CD4-positive, alpha-beta memory T cell (primary cell): ENCODE measurements around the gene CD1C. TPM values are rescaled to one million over a fixed set of nuclear protein-coding genes. Genes with fewer than 3 reads are reported as not detected.

ENCODE experiments used
- CTCF ChIA-PET: fragments of 350-600 bp; sonication (Branson Sonifier 250); formaldehyde crosslinking; loops from one replicate; lab custom pipeline; 2021; ENCODE audit warnings: inconsistent platforms; ENCODE audit not compliant: partially characterized antibody; lab: Charles Lee
- POLR2A ChIA-PET: fragments of 350-600 bp; sonication (Branson Sonifier 250); formaldehyde crosslinking; loops from one replicate; lab custom pipeline; 2021; ENCODE audit not compliant: partially characterized antibody; lab: Charles Lee
- DNase-seq, 5 donors: peaks; one replicate each; pipeline versions ENCODE4 v3.0.0 to v3.0.0-alpha.2; 2020 to 2022; ENCODE audit warnings: mixed read lengths in 1 of 5
- H3K27ac ChIP-seq: one replicate; pipeline ENCODE4 v1.7.0; 2013; ENCODE audit warnings: low read depth, low read length
- H3K27me3 ChIP-seq: 2 replicates; pipeline ENCODE4 v1.7.0; 2013; ENCODE audit warnings: mild to moderate bottlenecking, low read length, moderate library complexity; ENCODE audit not compliant: insufficient read depth
- H3K36me3 ChIP-seq: 2 replicates; pipeline ENCODE4 v1.7.0; 2013; ENCODE audit warnings: mild to moderate bottlenecking, low read length, moderate library complexity; ENCODE audit not compliant: insufficient read depth
- H3K4me1 ChIP-seq: 2 replicates; pipeline ENCODE4 v1.7.0; 2013; ENCODE audit warnings: mild to moderate bottlenecking, low read length, moderate library complexity; ENCODE audit not compliant: insufficient read depth
- H3K4me3 ChIP-seq, 2 donors: one replicate each; pipeline ENCODE4 v1.7.0; 2013; ENCODE audit warnings: low read length in 2 of 2, mild to moderate bottlenecking in 1 of 2
- H3K9me3 ChIP-seq, 2 donors: one replicate each; pipeline ENCODE4 v1.7.0; 2013; ENCODE audit warnings: low read length in 2 of 2, control low read depth in 1 of 2; ENCODE audit not compliant: control insufficient read depth in 1 of 2
- H3K27ac Mint-ChIP-seq, 7 donors: one replicate each; pipeline ENCODE4 v1.8.0; 2020 to 2021; ENCODE audit warnings: mixed read lengths in 7 of 7, mild to moderate bottlenecking in 6 of 7, inconsistent platforms in 3 of 7, moderate library complexity in 3 of 7
- H3K27me3 Mint-ChIP-seq, 2 donors: one replicate each; pipeline ENCODE4 v1.8.0; 2020 to 2021; ENCODE audit warnings: mixed read lengths in 2 of 2
- H3K36me3 Mint-ChIP-seq, 2 donors: one replicate each; pipeline ENCODE4 v1.8.0; 2020 to 2021; ENCODE audit warnings: mixed read lengths in 2 of 2, inconsistent platforms in 1 of 2, mild to moderate bottlenecking in 1 of 2
- H3K4me1 Mint-ChIP-seq, 4 donors: one replicate each; pipeline ENCODE4 v1.8.0; 2020 to 2021; ENCODE audit warnings: mixed read lengths in 4 of 4, mild to moderate bottlenecking in 1 of 4
- H3K4me3 Mint-ChIP-seq, 8 donors: one replicate each; pipeline ENCODE4 v1.8.0; 2020 to 2021; ENCODE audit warnings: mixed read lengths in 8 of 8, mild to moderate bottlenecking in 7 of 8, moderate library complexity in 6 of 8, inconsistent platforms in 3 of 8
- H3K9me3 Mint-ChIP-seq, 8 donors: one replicate each; pipeline ENCODE4 v1.8.0; 2020 to 2021; ENCODE audit warnings: mixed read lengths in 8 of 8, mild to moderate bottlenecking in 5 of 8, inconsistent platforms in 3 of 8, moderate library complexity in 1 of 8
- intact Hi-C: fragments of 100-400 bp; cut with micrococcal nuclease; formaldehyde crosslinking; loops from one replicate; pipeline ENCODE4 v1.15.1; 2023
- polyA plus RNA-seq, 2 donors: library from polyadenylated mRNA; unstranded; fragments of 300-500 nt; fragmentation: Illumina TruSeq; gene quantifications; one replicate each; pipeline ENCODE4 v1.2.3, GENCODE V29; 2021
- total RNA-seq, 2 experiments: library from RNA; stranded (reverse); gene quantifications; one replicate each; pipeline ENCODE4 v1.2.3, GENCODE V29; 2021

CD1C gene
- total and polyA plus RNA-seq, 4 experiments from 2014 or later: 1.0 TPM; not detected in 3

GRCh38 chr1:158323866-158324265 is 34.1 kb downstream of the CD1C start:
- Histone ChIP-seq H3K4me3 (no peak overlapping the region), H3K9me3 (no peaks in the 10 kb centered on the region), H3K27me3 (no peaks in the 10 kb centered on the region), H3K36me3 (no peaks in the 10 kb centered on the region), H3K27ac (no peak overlapping the region), H3K4me1 (no peaks in the 10 kb centered on the region)
- Mint-ChIP-seq H3K9me3 (peaks cover 0 to 13% (median 5%) of the 10 kb centered on the region in 8 donors), H3K4me1 (no peaks in the 10 kb centered on the region), H3K27me3 (peaks cover 11 to 18% of the 10 kb centered on the region in 2 donors), H3K4me3 (no peak overlapping the region), H3K27ac (no peak overlapping the region), H3K36me3 (peaks cover 0 to 1% of the 10 kb centered on the region in 2 donors)
- DNase-seq: no peak
- intact Hi-C loops: no loop called here
- ChIA-PET CTCF (no interaction called here), POLR2A (no interaction called here)

GRCh38 chr1:158324395-158324794 is 34.7 kb downstream of the CD1C start:
- Mint-ChIP-seq H3K4me3 (no peak overlapping the region), H3K27me3 (peaks cover 11 to 18% of the 10 kb centered on the region in 2 donors), H3K4me1 (no peaks in the 10 kb centered on the region), H3K9me3 (peaks cover 0 to 13% (median 5%) of the 10 kb centered on the region in 8 donors), H3K36me3 (peaks cover 0 to 1% of the 10 kb centered on the region in 2 donors), H3K27ac (no peak overlapping the region)
- ChIA-PET POLR2A (no interaction called here), CTCF (no interaction called here)
- Histone ChIP-seq H3K36me3 (no peaks in the 10 kb centered on the region), H3K4me3 (no peak overlapping the region), H3K4me1 (no peaks in the 10 kb centered on the region), H3K27ac (no peak overlapping the region), H3K27me3 (no peaks in the 10 kb centered on the region), H3K9me3 (no peaks in the 10 kb centered on the region)
- no peak for DNase-seq
- intact Hi-C loops: no loop called here

- no peak for DNase-seq
- Histone ChIP-seq H3K27ac (no peak overlapping the region), H3K4me3 (no peak overlapping the region), H3K27me3 (no peaks in the 10 kb centered on the region), H3K36me3 (no peaks in the 10 kb centered on the region), H3K4me1 (no peaks in the 10 kb centered on the region), H3K9me3 (no peaks in the 10 kb centered on the region)
- no peaks in the 10 kb centered on the region for H3K4me1 Mint-ChIP-seq
- intact Hi-C loops: no loop called here
- no peak overlapping the region for H3K4me3 Mint-ChIP-seq
- no peak overlapping the region for H3K27ac Mint-ChIP-seq
- ChIA-PET CTCF (no interaction called here), POLR2A (no interaction called here)
- peaks cover 7 to 15% of the 10 kb centered on the region in 2 donors for H3K27me3 Mint-ChIP-seq
- no peaks in the 10 kb centered on the region for H3K36me3 Mint-ChIP-seq
- H3K9me3 Mint-ChIP-seq: peaks cover 0 to 10% (median 5%) of the 10 kb centered on the region in 8 donors
Observed at GRCh38 chr1:158327481-158327880, 37.8 kb downstream of the CD1C start.

GRCh38 chr1:158328426-158328825 is 38.7 kb downstream of the CD1C start:
- intact Hi-C loops: no loop called here
- DNase-seq: no peak
- H3K4me3 Mint-ChIP-seq: no peak overlapping the region
- H3K9me3 Mint-ChIP-seq: peaks cover 0 to 4% (median under 1%) of the 10 kb centered on the region in 8 donors
- Histone ChIP-seq H3K27me3 (no peaks in the 10 kb centered on the region), H3K27ac (no peak overlapping the region), H3K36me3 (no peaks in the 10 kb centered on the region), H3K4me1 (no peaks in the 10 kb centered on the region), H3K4me3 (no peak overlapping the region), H3K9me3 (no peaks in the 10 kb centered on the region)
- no peaks in the 10 kb centered on the region for H3K36me3 Mint-ChIP-seq
- no peak overlapping the region for H3K27ac Mint-ChIP-seq
- H3K4me1 Mint-ChIP-seq: peaks cover 2 to 3% (median 2%) of the 10 kb centered on the region in 4 donors
- H3K27me3 Mint-ChIP-seq: peaks cover 4 to 16% of the 10 kb centered on the region in 2 donors
- CTCF ChIA-PET: no interaction called here
- POLR2A ChIA-PET: no interaction called here

GRCh38 chr1:158329300-158329699 is 39.6 kb downstream of the CD1C start:
- Histone ChIP-seq H3K36me3 (no peaks in the 10 kb centered on the region), H3K9me3 (no peaks in the 10 kb centered on the region), H3K27ac (no peak overlapping the region), H3K4me1 (peaks cover 6% of the 10 kb centered on the region), H3K4me3 (no peak overlapping the region), H3K27me3 (no peaks in the 10 kb centered on the region)
- Mint-ChIP-seq H3K4me3 (no peak overlapping the region), H3K27me3 (peaks cover 6 to 16% of the 10 kb centered on the region in 2 donors), H3K9me3 (peaks cover 0 to 3% (median 0%) of the 10 kb centered on the region in 8 donors), H3K36me3 (no peaks in the 10 kb centered on the region), H3K4me1 (peaks cover 4 to 11% (median 7%) of the 10 kb centered on the region in 4 donors), H3K27ac (no peak overlapping the region)
- intact Hi-C loops: loop anchor here (1.0 kb wide), 1 partner anchor 126 kb away; no protein-coding TSS in a partner anchor
- ChIA-PET CTCF (interaction anchor here (1.3 to 3.1 kb wide), 2 partner anchors 124 to 743 kb away, joined by 3 to 33 read pairs; no protein-coding TSS in a partner anchor), POLR2A (interaction anchor here (1.0 kb wide), 1 partner anchor 8 kb away, joined by 3 read pairs; no protein-coding TSS in a partner anchor)
- DNase-seq: no peak

GRCh38 chr1:158329733-158330132 is 40.0 kb downstream of the CD1C start:
- no peak overlapping the region for H3K4me3 Mint-ChIP-seq
- no peaks in the 10 kb centered on the region for H3K36me3 ChIP-seq
- H3K27ac ChIP-seq: no peak overlapping the region
- no peak overlapping the region for H3K27ac Mint-ChIP-seq
- intact Hi-C loops: loop anchor here (1.0 kb wide), 1 partner anchor 126 kb away; no protein-coding TSS in a partner anchor
- H3K4me1 ChIP-seq: peaks cover 11% of the 10 kb centered on the region
- no peak overlapping the region for H3K4me3 ChIP-seq
- peaks cover 7 to 15% (median 10%) of the 10 kb centered on the region in 4 donors for H3K4me1 Mint-ChIP-seq
- H3K9me3 ChIP-seq: no peaks in the 10 kb centered on the region
- POLR2A ChIA-PET: interaction anchor here (1.0 kb wide), 1 partner anchor 9 kb away, joined by 3 read pairs; no protein-coding TSS in a partner anchor
- peak in 2 of 5 donors; percentile 5 to 7 for DNase-seq
- H3K36me3 Mint-ChIP-seq: no peaks in the 10 kb centered on the region
- CTCF ChIA-PET: interaction anchor here (1.3 to 3.1 kb wide), 3 partner anchors 8 to 742 kb away, joined by 3 to 33 read pairs (median 3); no protein-coding TSS in a partner anchor
- peaks cover 9 to 15% of the 10 kb centered on the region in 2 donors for H3K27me3 Mint-ChIP-seq
- no peaks in the 10 kb centered on the region for H3K9me3 Mint-ChIP-seq
- no peaks in the 10 kb centered on the region for H3K27me3 ChIP-seq

GRCh38 chr1:158330391-158331105 is 40.8 kb downstream of the CD1C start:
- ChIA-PET POLR2A (no interaction called here), CTCF (interaction anchor here (1.3 to 3.1 kb wide), 3 partner anchors 9 to 742 kb away, joined by 3 to 33 read pairs (median 3); no protein-coding TSS in a partner anchor)
- intact Hi-C loops: no loop called here
- no peak overlapping the region for H3K4me3 Mint-ChIP-seq
- DNase-seq: no peak
- H3K27me3 ChIP-seq: no peaks in the 10 kb centered on the region
- H3K27ac Mint-ChIP-seq: no peak overlapping the region
- H3K27me3 Mint-ChIP-seq: peaks cover 9 to 15% of the 10 kb centered on the region in 2 donors
- H3K36me3 ChIP-seq: no peaks in the 10 kb centered on the region
- peaks cover 7 to 16% (median 10%) of the 10 kb centered on the region in 4 donors for H3K4me1 Mint-ChIP-seq
- H3K9me3 Mint-ChIP-seq: no peaks in the 10 kb centered on the region
- H3K27ac ChIP-seq: no peak overlapping the region
- no peaks in the 10 kb centered on the region for H3K9me3 ChIP-seq
- H3K36me3 Mint-ChIP-seq: no peaks in the 10 kb centered on the region
- peaks cover 12% of the 10 kb centered on the region for H3K4me1 ChIP-seq
- no peak overlapping the region for H3K4me3 ChIP-seq
